Neuronal stem cell (in vitro differentiated cells): ENCODE results near the gene SMARCE1.

ENCODE experiments used
- DNase-seq: peaks from one replicate; pipeline ENCODE4 v3.0.0-alpha.2; 2013; ENCODE audit warnings: low spot score
- H2AFZ ChIP-seq: one replicate; pipeline ENCODE4 v1.6.1; 2013; ENCODE audit warnings: mild to moderate bottlenecking, low read length, inconsistent platforms
- H2AK5ac ChIP-seq: 2 replicates; pipeline ENCODE4 v1.6.1; 2013; ENCODE audit warnings: low read depth, mild to moderate bottlenecking, inconsistent platforms, low read length, moderate library complexity, mixed read lengths
- H2BK120ac ChIP-seq: 2 replicates; pipeline ENCODE4 v1.6.1; 2013; ENCODE audit warnings: low read depth, mild to moderate bottlenecking, inconsistent platforms, low read length, moderate library complexity, mixed read lengths
- H2BK12ac ChIP-seq: one replicate; pipeline ENCODE4 v1.6.1; 2013; ENCODE audit warnings: low read length, inconsistent platforms
- H2BK15ac ChIP-seq: 2 replicates; pipeline ENCODE4 v1.6.1; 2013; ENCODE audit warnings: mild to moderate bottlenecking, low read length, inconsistent platforms, mixed read lengths
- H2BK5ac ChIP-seq: one replicate; pipeline ENCODE4 v1.6.1; 2013; ENCODE audit warnings: inconsistent platforms, mild to moderate bottlenecking, low read length, moderate library complexity
- H3K14ac ChIP-seq: one replicate; pipeline ENCODE4 v1.6.1; 2013; ENCODE audit warnings: low read length, inconsistent platforms
- H3K18ac ChIP-seq: 2 replicates; pipeline ENCODE4 v1.6.1; 2013; ENCODE audit warnings: low read length, inconsistent platforms
- H3K23ac ChIP-seq: 2 replicates; pipeline ENCODE4 v1.6.1; 2013; ENCODE audit warnings: low read depth, mild to moderate bottlenecking, mixed read lengths, low read length, inconsistent platforms; ENCODE audit not compliant: poor library complexity
- H3K27ac ChIP-seq: replicated peaks from 3 replicates; pipeline ENCODE4 v1.5.1; 2013; ENCODE audit warnings: low read length, inconsistent platforms
- H3K27me3 ChIP-seq, 3 experiments: 2 replicates each; pipeline ENCODE4 v1.6.1; 2013; ENCODE audit warnings: low read length in 3 of 3, mild to moderate bottlenecking in 2 of 3, inconsistent platforms in 1 of 3, low read depth in 1 of 3, mixed read lengths in 1 of 3, moderate library complexity in 1 of 3; ENCODE audit not compliant: control insufficient read depth in 3 of 3, insufficient read depth in 3 of 3
- H3K36me3 ChIP-seq, 2 donors: replicated peaks in 1 of 2; 2 replicates each; pipeline ENCODE4 v1.6.1; 2013; ENCODE audit warnings: low read length in 2 of 2; ENCODE audit not compliant: control insufficient read depth in 2 of 2, insufficient read depth in 2 of 2
- H3K4ac ChIP-seq: 2 replicates; pipeline ENCODE4 v1.6.1; 2013; ENCODE audit warnings: inconsistent platforms, mild to moderate bottlenecking, low read length, moderate library complexity
- H3K4me1 ChIP-seq, 2 donors: 1 replicate in 1 of 2; 2 replicates in 1 of 2; pipeline ENCODE4 v1.6.1; 2013; ENCODE audit warnings: low read length in 2 of 2, low read depth in 1 of 2; ENCODE audit not compliant: control insufficient read depth in 2 of 2, insufficient read depth in 1 of 2
- H3K4me2 ChIP-seq: one replicate; pipeline ENCODE4 v1.6.1; 2013; ENCODE audit warnings: mild to moderate bottlenecking, low read length, inconsistent platforms; ENCODE audit not compliant: insufficient read depth, poor library complexity, severe bottlenecking
- H3K4me3 ChIP-seq, 2 donors: 2 replicates each; pipeline ENCODE4 v1.5.1; 2013; ENCODE audit warnings: low read length in 2 of 2, mild to moderate bottlenecking in 2 of 2, inconsistent platforms in 1 of 2, moderate library complexity in 1 of 2
- H3K79me1 ChIP-seq: one replicate; pipeline ENCODE4 v1.6.1; 2013; ENCODE audit warnings: low read depth, mild to moderate bottlenecking, inconsistent platforms, low read length, moderate library complexity
- H3K9ac ChIP-seq: one replicate; pipeline ENCODE4 v1.6.1; 2013; ENCODE audit warnings: mild to moderate bottlenecking, low read depth, low read length, inconsistent platforms; ENCODE audit not compliant: poor library complexity
- H3K9me3 ChIP-seq, 2 donors: replicated peaks in 1 of 2; 2 replicates each; pipeline versions ENCODE3 to v1.6.1; 2013; ENCODE audit warnings: low read length in 2 of 2, mild to moderate bottlenecking in 2 of 2, inconsistent platforms in 1 of 2, low read depth in 1 of 2, mixed read lengths in 1 of 2, moderate library complexity in 1 of 2; ENCODE audit not compliant: control insufficient read depth in 2 of 2, insufficient read depth in 1 of 2
- H4K8ac ChIP-seq: one replicate; pipeline ENCODE4 v1.6.1; 2013; ENCODE audit warnings: low read depth, mild to moderate bottlenecking, inconsistent platforms, low read length, moderate library complexity
- H4K91ac ChIP-seq: one replicate; pipeline ENCODE4 v1.6.1; 2013; ENCODE audit warnings: low read length, low read depth, mild to moderate bottlenecking, inconsistent platforms; ENCODE audit not compliant: poor library complexity
- WGBS, 2 donors: extraction: QIAGEN DNeasy Blood & Tissue Kit; methylation state at CpG; one replicate each; pipeline ENCODE4 v1.1.7; 2013; ENCODE audit warnings: missing lambda C conversion rate in 2 of 2, mixed read lengths in 1 of 2; ENCODE audit not compliant: insufficient read length in 2 of 2, insufficient replicate concordance in 1 of 2; ENCODE audit errors: extremely low coverage in 2 of 2; 5-methylcytosine and 5-hydroxymethylcytosine counted together

The SMARCE1 gene

GRCh38 chr17:40694584-40694983 lies 47.0 kb upstream of the SMARCE1 start:
- Histone ChIP-seq H2AFZ (no peak overlapping the region), H3K4me2 (no peak overlapping the region), H3K9ac (no peak overlapping the region), H4K91ac (no peak overlapping the region), H3K4ac (no peak overlapping the region), H3K4me1 (peaks cover 0 to 2% of the 10 kb centered on the region in 2 donors), H3K14ac (no peak overlapping the region), H3K18ac (no peak overlapping the region), H3K4me3 (no peak overlapping the region), H2BK120ac (no peak overlapping the region), H3K23ac (no peak overlapping the region), H4K8ac (no peak overlapping the region), H3K27me3 (peaks cover 0 to 21% (median 0%) of the 10 kb centered on the region in 3 experiments), H3K36me3 (no peaks in the 10 kb centered on the region), H2BK15ac (no peak overlapping the region), H3K9me3 (no peaks in the 10 kb centered on the region), H3K27ac (no peak overlapping the region), H2AK5ac (no peak overlapping the region), H2BK5ac (no peak overlapping the region), H2BK12ac (no peak overlapping the region), H3K79me1 (no peaks in the 10 kb centered on the region)
- DNase-seq = no peak
- no CpG with 5 or more reads among the region's 9 CpGs for WGBS, 2 donors

GRCh38 chr17:40687106-40687505 lies 39.5 kb upstream of the SMARCE1 start:
- Histone ChIP-seq H3K23ac (no peak overlapping the region), H2BK12ac (no peak overlapping the region), H3K9ac (no peak overlapping the region), H2BK120ac (no peak overlapping the region), H2AK5ac (no peak overlapping the region), H3K4me2 (no peak overlapping the region), H3K27me3 (peaks cover 0 to 14% (median 0%) of the 10 kb centered on the region in 3 experiments), H3K18ac (no peak overlapping the region), H2BK5ac (no peak overlapping the region), H4K8ac (no peak overlapping the region), H3K14ac (no peak overlapping the region), H2AFZ (no peak overlapping the region), H3K79me1 (no peaks in the 10 kb centered on the region), H4K91ac (no peak overlapping the region), H3K4me3 (no peak overlapping the region), H3K4ac (no peak overlapping the region), H2BK15ac (no peak overlapping the region), H3K4me1 (no peaks in the 10 kb centered on the region), H3K9me3 (peaks cover 0 to 2% of the 10 kb centered on the region in 2 donors), H3K27ac (no peak overlapping the region), H3K36me3 (no peaks in the 10 kb centered on the region)
- DNase-seq = no peak
- no CpG with 5 or more reads among the region's 5 CpGs for WGBS, 2 donors

- H3K4me2 ChIP-seq = no peak overlapping the region
- H3K9ac ChIP-seq = no peak overlapping the region
- H3K14ac ChIP-seq = no peak overlapping the region
- H3K27ac ChIP-seq = no peak overlapping the region
- WGBS, 2 donors = no CpG with 5 or more reads among the region's 4 CpGs
- no peak overlapping the region for H3K23ac ChIP-seq
- H3K4me1 ChIP-seq = no peaks in the 10 kb centered on the region
- H3K18ac ChIP-seq = no peak overlapping the region
- H2BK5ac ChIP-seq = no peak overlapping the region
- no peaks in the 10 kb centered on the region for H3K79me1 ChIP-seq
- H2AK5ac ChIP-seq = no peak overlapping the region
- H3K4me3 ChIP-seq = no peak overlapping the region
- H3K4ac ChIP-seq = no peak overlapping the region
- no peak overlapping the region for H2BK120ac ChIP-seq
- H3K36me3 ChIP-seq = no peaks in the 10 kb centered on the region
- H4K8ac ChIP-seq = no peak overlapping the region
- no peak overlapping the region for H4K91ac ChIP-seq
- no peak overlapping the region for H2AFZ ChIP-seq
- H3K9me3 ChIP-seq = peaks cover 0 to 2% of the 10 kb centered on the region in 2 donors
- DNase-seq = no peak
- no peak overlapping the region for H2BK12ac ChIP-seq
- H2BK15ac ChIP-seq = no peak overlapping the region
- peaks cover 0 to 14% (median 0%) of the 10 kb centered on the region in 3 experiments for H3K27me3 ChIP-seq
These were observed 38.6 kb upstream of the SMARCE1 start for GRCh38 chr17:40686192-40686591.

- Histone ChIP-seq H3K4me2 (no peak overlapping the region), H2AK5ac (no peak overlapping the region), H3K9ac (no peak overlapping the region), H3K14ac (no peak overlapping the region), H3K4me3 (no peak overlapping the region), H2BK5ac (no peak overlapping the region), H3K4ac (no peak overlapping the region), H3K4me1 (no peaks in the 10 kb centered on the region), H2AFZ (no peak overlapping the region), H2BK120ac (no peak overlapping the region), H3K27ac (no peak overlapping the region), H3K27me3 (peaks cover 0 to 28% (median 0%) of the 10 kb centered on the region in 3 experiments), H3K79me1 (no peaks in the 10 kb centered on the region), H3K36me3 (no peaks in the 10 kb centered on the region), H2BK15ac (no peak overlapping the region), H2BK12ac (no peak overlapping the region), H3K9me3 (peaks cover 0 to 2% of the 10 kb centered on the region in 2 donors), H4K91ac (no peak overlapping the region), H3K23ac (no peak overlapping the region), H4K8ac (no peak overlapping the region), H3K18ac (no peak overlapping the region)
- DNase-seq = no peak
These were observed 33.4 kb upstream of the SMARCE1 start for GRCh38 chr17:40680998-40681397.
